VCaP (cell line): ENCODE results near the gene UNC119.

ENCODE experiments used
- H3K27ac ChIP-seq: fragments of 450-650 bp; 2 replicates; pipeline ENCODE4 v1.5.1; 2017
- TF ChIP-seq, protein P1 (sequence below): fragments of 450-650 bp; conservative IDR thresholded peaks from 2 replicates; pipeline ENCODE4 v1.5.1; 2017; ENCODE audit warnings: mild to moderate bottlenecking, moderate library complexity

Gene UNC119

GRCh38 chr17:28552176-28552999 is at the start of gene UNC119:
TSS of gene UNC119 (minus strand) at chr17:28552624. CDS start at chr17:28552557, 67 bp downstream.
- H3K27ac ChIP-seq = peak within 1 kb of the TSS; percentile 81
- TF ChIP-seq, protein P1, sequence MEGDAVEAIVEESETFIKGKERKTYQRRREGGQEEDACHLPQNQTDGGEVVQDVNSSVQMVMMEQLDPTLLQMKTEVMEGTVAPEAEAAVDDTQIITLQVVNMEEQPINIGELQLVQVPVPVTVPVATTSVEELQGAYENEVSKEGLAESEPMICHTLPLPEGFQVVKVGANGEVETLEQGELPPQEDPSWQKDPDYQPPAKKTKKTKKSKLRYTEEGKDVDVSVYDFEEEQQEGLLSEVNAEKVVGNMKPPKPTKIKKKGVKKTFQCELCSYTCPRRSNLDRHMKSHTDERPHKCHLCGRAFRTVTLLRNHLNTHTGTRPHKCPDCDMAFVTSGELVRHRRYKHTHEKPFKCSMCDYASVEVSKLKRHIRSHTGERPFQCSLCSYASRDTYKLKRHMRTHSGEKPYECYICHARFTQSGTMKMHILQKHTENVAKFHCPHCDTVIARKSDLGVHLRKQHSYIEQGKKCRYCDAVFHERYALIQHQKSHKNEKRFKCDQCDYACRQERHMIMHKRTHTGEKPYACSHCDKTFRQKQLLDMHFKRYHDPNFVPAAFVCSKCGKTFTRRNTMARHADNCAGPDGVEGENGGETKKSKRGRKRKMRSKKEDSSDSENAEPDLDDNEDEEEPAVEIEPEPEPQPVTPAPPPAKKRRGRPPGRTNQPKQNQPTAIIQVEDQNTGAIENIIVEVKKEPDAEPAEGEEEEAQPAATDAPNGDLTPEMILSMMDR = no peak

DNA sequence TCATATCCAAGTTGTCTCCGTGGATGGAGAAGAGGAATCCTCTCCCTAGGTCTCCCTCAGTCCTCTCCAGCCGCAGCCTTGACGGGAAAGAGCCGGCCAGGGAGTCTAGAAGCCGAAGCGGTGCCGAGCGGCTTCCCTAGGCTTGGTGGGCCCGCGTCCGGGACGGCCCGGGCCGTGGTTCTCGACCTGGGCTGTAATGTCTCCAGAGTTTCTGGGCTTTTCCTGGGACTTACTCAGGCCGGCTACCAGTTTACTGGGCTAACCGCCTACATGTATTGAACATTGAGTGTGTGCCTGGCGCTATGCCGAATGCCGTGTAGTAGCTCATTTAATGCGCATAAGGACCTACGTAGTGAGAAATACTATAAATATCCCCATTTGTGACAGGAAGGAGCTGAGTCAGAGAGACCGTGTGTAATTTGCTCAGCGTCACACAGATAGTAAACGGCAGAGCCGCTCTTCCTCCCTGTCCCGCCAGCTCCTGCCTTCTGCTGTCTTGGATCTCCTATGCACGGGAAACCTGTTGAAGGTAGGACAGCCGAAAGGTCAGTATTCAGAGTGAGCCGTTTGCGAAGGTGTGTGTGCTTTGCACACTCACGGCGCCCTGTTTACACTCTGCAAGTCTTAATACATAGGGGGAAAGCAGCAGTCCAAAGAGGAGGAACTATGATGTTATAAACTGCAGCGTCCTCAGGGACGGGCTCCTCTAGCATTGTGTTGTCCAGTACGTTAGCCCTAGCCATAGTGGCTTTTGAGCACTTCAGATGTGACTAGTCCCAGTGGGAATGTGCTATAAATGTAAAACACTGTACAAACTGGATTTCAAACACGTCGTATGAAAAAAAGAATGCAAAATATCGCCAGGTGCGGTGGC is 47.1 kb upstream of the UNC119 start:
- TF ChIP-seq, protein P1 = no peak

GRCh38 chr17:28598799-28599310 is 46.4 kb upstream of the UNC119 start, which contains the start of gene SPAG5:
TSS of gene SPAG5 (minus strand) at chr17:28599025. CDS start at chr17:28598946, 79 bp downstream.
- peak within 1 kb of the TSS; percentile 82 for H3K27ac ChIP-seq
- TF ChIP-seq, protein P1 = no peak

More for the DNA sequence above, 47.1 kb upstream of the UNC119 start:
- H3K27ac ChIP-seq = peak overlapping the region; percentile 82

DNA sequence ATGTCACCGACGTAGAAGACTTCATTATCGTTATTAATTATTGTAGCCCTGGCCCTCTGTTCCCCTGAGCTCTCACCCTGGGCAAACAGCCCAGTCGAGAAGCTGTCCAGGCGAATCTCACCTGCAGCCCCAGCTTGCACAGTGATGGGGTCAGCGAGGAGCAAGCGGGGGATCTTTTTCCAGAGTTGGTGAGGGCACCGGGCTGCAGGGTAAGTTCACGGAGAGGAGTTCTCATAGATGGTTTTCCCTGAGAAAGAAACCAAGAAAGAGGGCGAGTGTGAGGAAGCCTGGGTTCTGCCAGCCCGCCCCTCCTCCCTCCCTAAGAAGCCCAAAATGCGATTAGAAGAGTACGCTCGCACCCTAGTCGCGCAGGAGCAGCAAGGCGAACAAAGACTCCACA is 46.0 kb upstream of the UNC119 start:
- TF ChIP-seq, protein P1 = no peak
- H3K27ac ChIP-seq = peak overlapping the region; percentile 82

GRCh38 chr17:28597606-28598383 is 45.4 kb upstream of the UNC119 start:
- peak overlapping the region; percentile 82 for H3K27ac ChIP-seq
- TF ChIP-seq, protein P1 = no peak

- TF ChIP-seq, protein P1 = no peak
- no peak overlapping the region for H3K27ac ChIP-seq
Observed at GRCh38 chr17:28592260-28592659, 39.8 kb upstream of the UNC119 start.
